ENCODE results near the gene FRY.

Gene FRY

DNA sequence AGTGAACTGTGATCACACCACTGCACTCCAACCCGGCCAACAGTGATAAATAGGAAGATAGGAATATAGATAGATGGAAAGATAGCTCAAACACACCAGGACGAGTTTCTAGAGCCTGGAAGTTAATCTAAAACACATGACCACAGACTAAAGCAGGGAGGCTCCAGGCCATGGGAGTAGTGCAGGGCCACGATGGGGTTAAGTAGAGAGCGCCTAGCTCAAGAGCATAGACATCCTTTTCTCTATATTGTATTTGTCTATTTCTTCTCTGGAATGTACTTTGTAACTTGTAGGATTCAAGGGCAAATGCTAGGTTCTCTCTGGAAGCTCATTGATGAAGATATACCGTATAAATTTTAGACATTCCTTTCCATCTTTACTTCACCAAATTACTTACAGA, 214.0 kb downstream of the FRY start:
- TF ChIP-seq FOXK2 (IDR thresholded peaks at IDR 0.05) (no peak), FOXM1 (IDR thresholded peaks at IDR 0.05; ENCODE audit: borderline replicate concordance) (no peak), SP1 (IDR thresholded peaks at IDR 0.05) (no peak), ZNF384 (IDR thresholded peaks at IDR 0.05) (no peak), HDGF (IDR thresholded peaks at IDR 0.05; ENCODE audit: borderline replicate concordance) (no peak), L3MBTL2 (conservative IDR thresholded peaks at IDR 0.05) (no peak), ELF4 (IDR thresholded peaks at IDR 0.05) (no peak), TARDBP (IDR thresholded peaks at IDR 0.05) (no peak), LEF1 (IDR thresholded peaks at IDR 0.05; ENCODE audit: borderline replicate concordance) (no peak), CTBP1 (IDR thresholded peaks at IDR 0.05; ENCODE audit: borderline replicate concordance) (no peak), FOXA1 (IDR thresholded peaks at IDR 0.05) (no peak), NFRKB (IDR thresholded peaks at IDR 0.05) (no peak), SUZ12 (IDR thresholded peaks at IDR 0.05) (no peak), ARNT (IDR thresholded peaks at IDR 0.05) (no peak), BHLHE40 (IDR thresholded peaks at IDR 0.05; ENCODE audit: borderline replicate concordance) (no peak)
- TF ChIP-seq, protein P1, sequence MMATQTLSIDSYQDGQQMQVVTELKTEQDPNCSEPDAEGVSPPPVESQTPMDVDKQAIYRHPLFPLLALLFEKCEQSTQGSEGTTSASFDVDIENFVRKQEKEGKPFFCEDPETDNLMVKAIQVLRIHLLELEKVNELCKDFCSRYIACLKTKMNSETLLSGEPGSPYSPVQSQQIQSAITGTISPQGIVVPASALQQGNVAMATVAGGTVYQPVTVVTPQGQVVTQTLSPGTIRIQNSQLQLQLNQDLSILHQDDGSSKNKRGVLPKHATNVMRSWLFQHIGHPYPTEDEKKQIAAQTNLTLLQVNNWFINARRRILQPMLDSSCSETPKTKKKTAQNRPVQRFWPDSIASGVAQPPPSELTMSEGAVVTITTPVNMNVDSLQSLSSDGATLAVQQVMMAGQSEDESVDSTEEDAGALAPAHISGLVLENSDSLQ (IDR thresholded peaks at IDR 0.05) = no peak
- ChIA-PET CTCF (interaction anchor here (0.6 to 1.4 kb wide), 3 partner anchors 9 to 336 kb away, joined by 3 to 4 read pairs (median 3); partner anchors contain the start of genes BRCA2 and ZAR1L), POLR2A (interaction anchor here (1.0 to 4.2 kb wide), 2 partner anchors 66 to 70 kb away, joined by 3 to 23 read pairs; partner anchors contain the start of genes BRCA2 and ZAR1L)
- DNase-seq (ENCODE audit: extremely low spot score) = no peak

DNA sequence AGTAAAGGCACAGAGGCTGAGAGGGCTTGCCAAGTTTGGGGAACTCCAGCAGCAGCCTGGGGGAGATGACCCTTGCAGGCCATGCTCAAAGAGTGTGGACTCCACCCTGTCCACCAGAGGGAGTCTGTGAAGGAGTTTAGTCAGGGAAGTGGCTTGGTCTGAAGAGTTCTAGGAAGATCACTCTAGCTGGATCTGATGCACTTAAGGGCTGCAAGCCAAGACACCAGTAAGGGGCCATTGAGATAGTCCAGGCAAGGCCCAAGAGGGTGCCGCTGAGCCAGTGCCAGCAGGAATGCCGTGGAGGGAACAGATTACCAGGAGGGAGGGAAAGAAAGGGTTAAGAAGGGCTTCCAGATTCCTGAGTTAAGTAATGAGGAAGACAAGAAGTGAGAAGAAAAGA, 214.9 kb downstream of the FRY start:
- POLR2A ChIA-PET = interaction anchor here (1.0 to 4.2 kb wide), 2 partner anchors 65 to 69 kb away, joined by 3 to 23 read pairs; partner anchors contain the start of genes BRCA2 and ZAR1L
- TF ChIP-seq ZNF384 (IDR thresholded peaks at IDR 0.05) (no peak), FOXK2 (IDR thresholded peaks at IDR 0.05) (no peak)
- CTCF ChIA-PET = interaction anchor here (0.6 to 1.4 kb wide), 7 partner anchors 9 to 138 kb away, joined by 3 to 6 read pairs (median 3); partner anchors contain the start of genes BRCA2 and ZAR1L
- peak; percentile 78 for DNase-seq (ENCODE audit: extremely low spot score)

DNA sequence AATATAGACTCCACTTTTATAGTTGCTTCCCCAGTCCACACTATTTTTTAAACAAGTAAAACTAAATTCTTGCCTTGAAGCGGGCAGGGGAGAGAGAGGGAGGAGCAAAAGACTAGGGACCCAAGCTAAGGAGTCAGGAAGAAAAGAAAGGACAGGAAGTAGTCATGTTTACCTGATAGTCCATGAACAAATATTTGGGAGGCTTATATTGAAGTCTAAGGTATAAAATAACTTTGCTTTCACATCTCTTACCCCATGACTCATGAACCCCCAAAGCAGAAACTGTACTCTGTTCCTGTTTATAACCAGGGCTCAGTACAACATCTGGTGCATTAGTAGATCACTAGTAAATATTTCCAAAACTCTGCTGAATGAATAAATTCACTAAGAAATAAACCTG, 216.3 kb downstream of the FRY start:
- TF ChIP-seq SP1 (IDR thresholded peaks at IDR 0.05) (no peak), NFRKB (IDR thresholded peaks at IDR 0.05) (no peak), ZNF384 (IDR thresholded peaks at IDR 0.05) (no peak), ELF4 (IDR thresholded peaks at IDR 0.05) (no peak)
- ChIA-PET POLR2A (interaction anchor here (4.2 kb wide), 1 partner anchor 67 kb away, joined by 23 read pairs; the partner anchor contains the start of genes BRCA2 and ZAR1L), CTCF (no interaction called here)
- DNase-seq (ENCODE audit: extremely low spot score) = no peak

DNA sequence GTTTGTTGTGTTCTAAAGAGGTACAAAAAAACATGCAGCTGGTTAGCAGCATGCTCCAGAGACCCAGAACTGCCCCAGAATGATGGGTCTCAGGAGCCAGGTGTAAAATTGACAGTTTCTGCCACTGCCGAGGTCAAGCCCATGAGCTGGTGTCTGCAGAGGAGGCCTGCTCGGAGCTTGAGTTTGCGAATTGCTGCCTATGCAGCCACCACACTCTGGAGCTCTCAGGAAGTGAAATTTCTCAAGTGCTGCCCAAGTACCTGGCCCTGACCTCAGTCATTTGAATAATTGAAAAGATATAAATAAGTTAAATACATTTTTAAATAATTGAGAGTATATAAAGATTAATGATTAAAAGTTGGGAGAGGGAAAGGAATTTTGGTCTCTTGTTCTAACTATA, 217.2 kb downstream of the FRY start:
- no peak for DNase-seq (ENCODE audit: extremely low spot score)
- CTCF ChIA-PET = no interaction called here
- TF ChIP-seq ARNT (IDR thresholded peaks at IDR 0.05) = no peak
- no peak for TF ChIP-seq FOXA1 (IDR thresholded peaks at IDR 0.05)
- TF ChIP-seq, protein P1 (IDR thresholded peaks at IDR 0.05) = no peak
- POLR2A ChIA-PET = interaction anchor here (4.2 kb wide), 1 partner anchor 66 kb away, joined by 23 read pairs; the partner anchor contains the start of genes BRCA2 and ZAR1L

DNA sequence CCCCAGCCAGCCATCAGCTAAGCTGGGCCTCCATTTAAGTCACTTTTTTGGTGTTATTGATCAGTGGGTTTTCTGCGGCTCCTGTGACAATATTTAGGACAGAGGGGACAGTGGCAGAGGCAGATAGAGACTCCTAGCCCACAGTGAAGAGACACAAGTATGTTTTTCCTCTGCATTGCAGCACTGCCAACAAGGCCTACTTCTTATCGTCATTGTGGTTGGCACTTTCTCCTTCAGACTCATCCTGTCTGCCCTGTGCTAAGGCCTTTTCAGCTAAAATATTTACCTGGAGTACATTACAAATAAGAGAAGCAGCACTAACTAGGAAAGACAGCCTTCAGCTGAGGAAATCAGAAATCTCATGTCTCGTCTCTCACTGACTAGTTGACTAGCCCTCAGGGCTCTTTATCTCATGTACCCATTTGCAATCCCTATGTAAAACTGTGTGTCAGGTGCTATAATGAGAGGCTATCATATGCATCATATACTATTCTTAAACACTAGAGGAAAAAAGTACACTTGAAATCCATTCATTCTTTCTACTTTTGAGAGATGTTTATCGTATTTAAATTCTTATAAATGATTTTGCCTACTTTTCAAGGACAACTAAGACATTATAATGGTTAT, 221.4 kb downstream of the FRY start:
- CTCF ChIA-PET = no interaction called here
- POLR2A ChIA-PET = no interaction called here
- TF ChIP-seq ZNF384 (IDR thresholded peaks at IDR 0.05) = no peak
- TF ChIP-seq FOXA1 (IDR thresholded peaks at IDR 0.05) = no peak
- TF ChIP-seq FOXK2 (IDR thresholded peaks at IDR 0.05) = no peak
- TF ChIP-seq NFRKB (IDR thresholded peaks at IDR 0.05) = no peak
- TF ChIP-seq FOXM1 (IDR thresholded peaks at IDR 0.05; ENCODE audit: borderline replicate concordance) = no peak
- TF ChIP-seq ELF4 (IDR thresholded peaks at IDR 0.05) = no peak
- no peak for TF ChIP-seq ARNT (IDR thresholded peaks at IDR 0.05)
- no peak for TF ChIP-seq SUZ12 (IDR thresholded peaks at IDR 0.05)
- no peak for TF ChIP-seq CTBP1 (IDR thresholded peaks at IDR 0.05; ENCODE audit: borderline replicate concordance)
- TF ChIP-seq BHLHE40 (IDR thresholded peaks at IDR 0.05; ENCODE audit: borderline replicate concordance) = no peak
- TF ChIP-seq, protein P1 (IDR thresholded peaks at IDR 0.05) = no peak
- no peak for TF ChIP-seq HDGF (IDR thresholded peaks at IDR 0.05; ENCODE audit: borderline replicate concordance)
- TF ChIP-seq TARDBP (IDR thresholded peaks at IDR 0.05) = no peak
- TF ChIP-seq L3MBTL2 (conservative IDR thresholded peaks at IDR 0.05) = no peak
- no peak for TF ChIP-seq SP1 (IDR thresholded peaks at IDR 0.05)
- DNase-seq (ENCODE audit: extremely low spot score) = no peak

DNA sequence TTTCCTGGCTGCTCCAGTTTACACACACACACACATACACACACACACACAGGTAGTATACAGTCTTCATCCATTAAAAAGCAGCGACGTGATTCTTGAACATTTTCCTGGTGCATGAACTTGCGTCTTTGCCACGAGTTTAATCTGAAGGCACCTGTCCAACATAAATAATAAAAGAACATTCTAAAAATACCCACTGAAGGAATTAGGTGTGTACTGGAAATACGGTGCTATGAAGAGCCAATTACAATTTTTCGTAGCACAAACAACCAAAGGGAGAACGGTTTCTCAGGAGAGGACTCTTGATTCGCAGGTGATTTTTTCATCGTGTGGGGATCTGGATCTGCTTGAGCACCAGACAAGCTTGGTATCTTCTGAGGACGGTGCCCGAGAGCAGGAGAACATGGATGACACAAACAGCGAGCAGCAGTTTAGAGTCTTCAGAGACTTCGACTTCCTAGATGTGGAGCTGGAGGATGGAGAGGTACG, 222.4 kb downstream of the FRY start:
- no peak for DNase-seq (ENCODE audit: extremely low spot score)
- ChIA-PET CTCF (interaction anchor here (1.6 kb wide), 1 partner anchor 15 kb away, joined by 5 read pairs; no protein-coding TSS in a partner anchor), POLR2A (no interaction called here)
- TF ChIP-seq HDGF (IDR thresholded peaks at IDR 0.05; ENCODE audit: borderline replicate concordance) = no peak
- TF ChIP-seq TARDBP (IDR thresholded peaks at IDR 0.05) = no peak
- TF ChIP-seq L3MBTL2 (conservative IDR thresholded peaks at IDR 0.05) = no peak

DNA sequence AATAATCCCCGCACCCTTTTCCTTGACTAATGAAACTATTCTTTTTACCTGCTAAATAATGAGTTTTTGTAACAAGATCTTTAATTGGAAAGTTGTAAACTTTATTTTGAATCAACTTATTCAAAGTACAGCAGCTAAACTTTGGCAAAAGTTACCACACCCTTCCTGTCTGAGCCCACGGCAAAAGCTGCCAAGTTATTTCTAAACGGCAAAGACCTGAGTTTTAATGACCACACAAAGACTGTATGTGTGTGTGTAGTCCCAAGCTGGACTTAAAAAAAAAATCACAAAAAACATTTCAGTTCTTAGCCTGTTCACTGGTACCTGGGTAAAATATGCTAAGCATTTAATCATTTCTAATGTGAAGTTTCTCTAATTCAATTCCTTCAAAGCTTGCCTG, 222.8 kb downstream of the FRY start:
- POLR2A ChIA-PET = no interaction called here
- no peak for DNase-seq (ENCODE audit: extremely low spot score)
- CTCF ChIA-PET = interaction anchor here (1.3 to 1.6 kb wide), 2 partner anchors 8 to 14 kb away, joined by 5 to 6 read pairs; no protein-coding TSS in a partner anchor
- TF ChIP-seq CTBP1 (IDR thresholded peaks at IDR 0.05; ENCODE audit: borderline replicate concordance) = no peak
